IPS-20b (cell line): ENCODE measurements around the gene ALS2CL.

Experiments used
- H3K27ac ChIP-seq: one replicate; pipeline ENCODE4 v1.5.1; 2013; ENCODE audit warnings: low read length
- H3K27me3 ChIP-seq: 2 replicates; pipeline ENCODE4 v1.6.1; 2013; ENCODE audit warnings: mild to moderate bottlenecking, low read length, inconsistent platforms; ENCODE audit not compliant: insufficient read depth
- H3K36me3 ChIP-seq: 2 replicates; pipeline ENCODE4 v1.6.1; 2013; ENCODE audit warnings: low read depth, mild to moderate bottlenecking, inconsistent platforms, low read length, moderate library complexity; ENCODE audit not compliant: insufficient read depth
- H3K4me1 ChIP-seq: 2 replicates; pipeline ENCODE4 v1.6.1; 2013; ENCODE audit warnings: mild to moderate bottlenecking, control low read depth, inconsistent platforms, low read length, moderate library complexity; ENCODE audit not compliant: insufficient read depth
- H3K4me3 ChIP-seq: 2 replicates; pipeline ENCODE4 v1.5.1; 2013; ENCODE audit warnings: mild to moderate bottlenecking, low read length, inconsistent platforms
- H3K9ac ChIP-seq: 2 replicates; pipeline ENCODE4 v1.6.1; 2013; ENCODE audit warnings: low read depth, mild to moderate bottlenecking, inconsistent platforms, low read length, moderate library complexity
- H3K9me3 ChIP-seq: 2 replicates; pipeline ENCODE4 v1.6.1; 2013; ENCODE audit warnings: mild to moderate bottlenecking, low read depth, low read length, inconsistent platforms; ENCODE audit not compliant: insufficient read depth

ALS2CL gene

DNA sequence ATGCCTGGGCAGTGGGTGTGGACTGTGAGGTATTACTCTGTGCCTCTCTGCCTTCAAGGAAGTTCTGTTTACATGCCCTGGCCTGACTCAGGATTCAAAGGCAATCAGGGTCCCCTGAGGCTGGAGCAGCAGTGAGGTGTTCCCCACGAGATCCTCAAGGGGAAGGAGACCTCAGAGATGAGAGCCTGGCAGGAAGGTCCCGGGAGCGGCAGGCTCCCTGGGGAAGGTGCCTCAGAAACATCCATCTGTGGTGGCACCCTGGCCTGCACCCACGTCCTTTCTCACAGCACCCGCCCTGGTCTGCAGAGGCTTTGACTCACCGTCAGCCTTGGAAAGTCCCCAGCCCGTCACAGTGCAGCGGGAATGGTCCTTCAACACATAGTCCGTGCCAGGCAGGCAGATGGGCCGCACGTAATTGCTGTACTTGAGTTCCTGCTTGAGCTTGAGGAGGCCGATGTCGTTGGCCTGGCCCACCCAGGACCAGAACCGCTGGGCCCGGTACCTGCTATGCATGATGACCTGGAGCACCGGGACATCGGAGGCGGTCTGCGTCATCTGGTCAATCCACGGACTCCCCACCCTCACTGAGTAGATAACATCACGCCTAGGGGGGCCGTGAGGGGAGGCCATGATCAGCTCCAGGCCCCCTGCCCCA, 20.5 kb upstream of the ALS2CL start:
- Histone ChIP-seq H3K4me3 (no peak overlapping the region), H3K27ac (no peak overlapping the region), H3K4me1 (no peaks in the 10 kb centered on the region), H3K9ac (no peak overlapping the region), H3K27me3 (no peaks in the 10 kb centered on the region), H3K9me3 (no peaks in the 10 kb centered on the region), H3K36me3 (no peaks in the 10 kb centered on the region)

DNA sequence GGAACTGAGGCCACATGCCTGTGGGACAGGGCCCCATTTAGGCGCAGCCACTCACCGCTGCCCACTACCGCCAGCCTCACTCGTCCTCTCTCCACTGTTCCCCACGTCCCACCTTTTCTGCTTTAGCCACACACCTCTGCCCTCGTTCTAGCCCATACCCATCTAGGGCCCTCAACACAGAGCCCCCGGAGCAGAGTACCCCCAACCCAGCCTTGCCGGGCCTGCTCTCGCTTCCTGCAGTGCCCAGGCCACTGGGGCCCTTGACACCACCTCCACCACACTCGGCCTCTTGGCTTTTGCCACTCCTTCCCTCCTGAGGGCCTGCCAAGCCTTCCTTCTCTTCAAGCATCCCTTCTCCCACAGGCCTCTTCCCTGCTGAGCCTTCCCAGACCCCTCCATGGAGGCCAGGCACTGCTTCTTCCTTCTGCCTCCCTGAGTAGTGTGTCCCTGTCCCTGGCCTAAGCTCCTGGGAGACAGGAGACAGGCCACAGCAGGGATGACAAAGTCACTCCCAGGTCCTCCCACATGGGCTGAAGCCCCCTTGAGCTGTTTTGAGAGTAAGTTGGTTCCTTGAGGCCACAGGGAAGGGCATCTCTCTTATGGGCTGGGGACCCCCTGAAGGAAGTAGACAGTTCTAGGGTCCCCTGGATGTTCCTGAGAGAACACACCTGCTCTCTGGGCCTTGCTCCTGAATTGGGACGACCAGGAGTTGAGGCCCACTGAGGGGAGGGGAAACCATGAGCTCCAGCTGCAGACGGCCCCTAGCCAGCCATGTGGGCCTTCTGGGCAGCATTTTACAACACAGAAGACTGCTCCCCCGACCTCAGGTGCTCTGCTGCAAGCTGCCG, 19.8 kb upstream of the ALS2CL start:
- Histone ChIP-seq H3K4me3 (no peak overlapping the region), H3K36me3 (no peaks in the 10 kb centered on the region), H3K27me3 (no peaks in the 10 kb centered on the region), H3K4me1 (no peaks in the 10 kb centered on the region), H3K27ac (no peak overlapping the region), H3K9me3 (no peaks in the 10 kb centered on the region), H3K9ac (no peak overlapping the region)

DNA sequence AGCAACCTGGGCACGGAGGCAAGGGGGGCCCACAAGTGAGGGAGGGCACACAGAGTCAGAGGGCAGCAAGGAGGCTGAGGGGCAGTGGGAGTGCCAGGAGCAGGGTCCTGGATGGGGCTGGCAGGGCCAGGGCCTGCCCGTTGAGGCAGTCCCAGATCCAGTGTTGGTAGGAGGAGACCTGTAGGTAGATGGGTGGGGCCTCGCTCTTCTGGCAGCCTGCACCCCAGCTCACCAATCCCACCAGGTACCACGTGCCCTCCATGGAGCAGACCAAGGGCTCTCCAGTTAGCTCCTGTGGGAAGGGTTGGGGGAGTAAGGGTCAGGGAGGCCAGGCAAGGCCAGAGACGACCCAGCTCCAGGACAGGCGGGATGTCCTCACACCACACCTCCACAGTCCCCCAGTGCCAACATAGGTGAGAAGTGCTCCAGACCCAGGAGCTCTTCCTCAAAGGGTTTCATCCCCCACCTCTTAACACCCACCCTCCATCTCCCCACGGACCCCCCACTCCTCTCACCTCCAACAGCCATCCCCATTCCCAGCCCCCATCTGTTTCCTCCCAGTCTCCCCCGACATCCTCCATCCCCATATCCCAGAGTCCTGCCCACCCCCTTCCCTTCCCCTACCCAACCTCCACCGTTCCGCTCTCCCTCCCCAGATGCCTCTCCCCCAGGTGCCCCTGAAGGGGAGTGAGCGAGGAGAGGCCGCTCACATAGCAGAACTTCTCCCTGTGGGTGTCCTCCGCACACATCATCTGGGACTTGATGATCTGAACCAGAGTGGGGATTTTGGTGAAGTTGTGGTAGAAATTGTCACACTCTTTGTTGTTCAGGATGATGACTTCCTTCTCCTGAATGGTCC, 18.9 kb upstream of the ALS2CL start:
- H3K9ac ChIP-seq = no peak overlapping the region
- H3K36me3 ChIP-seq = no peaks in the 10 kb centered on the region
- H3K4me1 ChIP-seq = no peaks in the 10 kb centered on the region
- no peaks in the 10 kb centered on the region for H3K27me3 ChIP-seq
- H3K9me3 ChIP-seq = no peaks in the 10 kb centered on the region
- no peak overlapping the region for H3K27ac ChIP-seq
- no peak overlapping the region for H3K4me3 ChIP-seq

DNA sequence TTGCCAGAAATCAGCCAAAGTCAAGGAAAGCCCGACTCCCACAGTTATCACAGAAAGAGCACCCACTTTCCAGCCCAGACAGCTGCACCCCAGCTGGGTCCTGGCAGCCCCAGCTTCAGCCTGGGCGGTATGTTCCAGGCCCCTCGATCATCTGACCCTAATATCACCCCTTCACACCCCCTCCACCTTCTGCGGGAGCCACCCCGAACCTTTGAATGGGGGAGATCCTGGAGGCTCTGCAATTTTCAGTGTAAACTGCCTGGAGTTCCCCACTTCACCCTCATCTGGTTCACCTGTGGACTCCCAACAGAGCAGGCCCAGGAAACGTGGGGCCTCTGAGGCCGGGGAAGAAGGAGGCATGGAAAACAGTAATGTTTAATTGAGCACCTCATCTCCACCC, 18.3 kb upstream of the ALS2CL start:
- Histone ChIP-seq H3K27ac (no peak overlapping the region), H3K9me3 (no peaks in the 10 kb centered on the region), H3K4me3 (no peak overlapping the region), H3K27me3 (no peaks in the 10 kb centered on the region), H3K36me3 (no peaks in the 10 kb centered on the region), H3K4me1 (no peaks in the 10 kb centered on the region; the same call in 1 of the 2 replicates), H3K9ac (no peak overlapping the region)

DNA sequence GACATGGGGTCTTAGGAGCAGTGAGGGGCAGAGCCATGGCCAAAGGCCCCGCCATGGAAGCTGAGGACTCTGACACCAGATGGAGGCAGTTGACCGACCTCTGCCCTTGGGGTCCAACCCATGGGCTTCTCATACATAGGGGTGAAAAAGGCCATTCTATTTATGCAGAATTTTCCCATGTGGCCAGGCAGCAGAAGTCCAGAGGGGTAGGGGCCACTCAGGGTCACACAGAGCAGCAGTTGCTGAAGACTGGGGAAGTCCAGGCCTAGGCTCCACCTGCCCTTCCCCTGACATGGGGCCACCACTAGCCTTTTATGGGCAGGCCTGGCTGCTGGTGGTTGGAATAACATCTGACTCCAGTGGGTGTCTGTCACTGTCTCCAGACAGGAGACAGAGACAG, 17.8 kb upstream of the ALS2CL start:
- H3K4me3 ChIP-seq = no peak overlapping the region
- no peaks in the 10 kb centered on the region for H3K36me3 ChIP-seq
- no peaks in the 10 kb centered on the region for H3K9me3 ChIP-seq
- no peaks in the 10 kb centered on the region; the same call in 1 of the 2 replicates for H3K4me1 ChIP-seq
- no peak overlapping the region for H3K27ac ChIP-seq
- no peak overlapping the region for H3K9ac ChIP-seq
- H3K27me3 ChIP-seq = no peaks in the 10 kb centered on the region

DNA sequence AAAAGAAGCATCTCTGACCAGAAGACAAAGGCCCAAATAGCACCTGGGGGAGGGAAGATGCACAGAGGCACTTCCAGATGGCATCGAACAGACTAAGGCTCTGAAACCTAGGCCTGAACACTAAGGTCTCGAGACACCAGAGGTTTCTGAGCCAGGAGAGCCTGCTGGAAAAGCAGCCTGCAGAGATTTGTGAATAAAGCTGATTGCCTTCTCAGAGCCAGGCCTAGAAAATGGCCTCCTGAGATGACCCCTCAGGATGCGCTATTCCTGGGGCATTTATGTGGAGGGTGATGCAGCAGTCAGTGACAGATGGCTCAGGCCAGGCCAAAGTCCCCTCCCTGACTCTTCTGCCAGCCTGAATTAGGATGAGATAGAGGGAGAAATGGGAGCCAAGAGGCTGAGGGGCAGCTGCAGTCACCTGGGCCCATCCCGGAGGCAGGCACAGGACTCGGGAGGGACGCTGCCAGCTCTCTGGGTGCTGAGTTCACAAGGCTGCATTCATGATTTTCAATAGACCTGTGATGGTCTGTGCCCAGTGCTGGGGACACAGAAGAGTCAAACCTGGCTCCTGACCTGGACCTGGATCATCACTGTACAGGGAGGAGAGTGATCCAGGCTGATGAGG, 17.3 kb upstream of the ALS2CL start:
- Histone ChIP-seq H3K4me3 (no peak overlapping the region), H3K9ac (no peak overlapping the region), H3K27ac (no peak overlapping the region), H3K27me3 (no peaks in the 10 kb centered on the region), H3K4me1 (no peaks in the 10 kb centered on the region; the same call in 1 of the 2 replicates), H3K9me3 (no peaks in the 10 kb centered on the region), H3K36me3 (no peaks in the 10 kb centered on the region)

DNA sequence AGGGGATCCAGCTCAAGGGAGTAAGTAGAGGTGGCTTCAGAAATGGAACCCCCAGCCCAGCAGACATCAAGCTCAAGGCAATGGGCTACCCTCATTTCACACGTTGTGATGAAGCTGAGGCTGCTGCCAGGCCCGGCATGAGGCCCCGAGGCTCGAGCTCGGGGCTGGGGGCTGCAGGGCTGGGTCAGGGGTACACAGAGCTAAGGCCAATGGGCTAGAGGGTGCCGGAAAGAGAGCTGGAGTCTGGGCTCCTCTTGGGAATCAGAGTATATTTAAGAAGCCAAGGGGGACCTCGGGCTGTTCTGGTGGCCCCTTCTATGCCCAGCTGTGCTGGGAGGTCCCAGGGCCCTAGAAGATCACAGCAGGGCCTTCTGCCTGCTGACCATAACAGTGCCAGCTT, 16.8 kb upstream of the ALS2CL start:
- no peak overlapping the region for H3K4me3 ChIP-seq
- no peak overlapping the region for H3K27ac ChIP-seq
- H3K27me3 ChIP-seq = no peaks in the 10 kb centered on the region
- no peak overlapping the region for H3K9ac ChIP-seq
- H3K36me3 ChIP-seq = no peaks in the 10 kb centered on the region
- no peaks in the 10 kb centered on the region for H3K9me3 ChIP-seq
- H3K4me1 ChIP-seq = no peaks in the 10 kb centered on the region; the same call in 1 of the 2 replicates

DNA sequence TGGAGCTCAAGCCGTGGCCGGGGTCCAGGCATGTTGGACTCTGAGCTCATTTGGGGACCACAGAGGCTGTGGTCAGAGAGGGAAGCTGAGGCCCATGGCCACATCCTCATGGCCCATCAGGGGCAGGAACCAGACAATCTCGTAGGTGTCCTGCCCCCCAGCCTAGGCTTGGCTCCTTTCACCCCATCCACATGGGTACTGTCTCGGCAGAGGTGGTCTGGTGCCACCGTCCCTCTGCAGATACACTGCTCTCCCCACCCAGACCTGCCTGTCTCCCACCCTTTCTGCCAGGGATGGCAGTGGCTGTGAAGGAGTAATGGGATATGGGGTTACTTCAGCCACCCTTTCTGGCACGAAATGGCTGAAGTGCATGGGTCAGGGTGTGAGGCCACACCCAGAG, 16.2 kb upstream of the ALS2CL start:
- H3K9me3 ChIP-seq = no peaks in the 10 kb centered on the region
- H3K27ac ChIP-seq = no peak overlapping the region

DNA sequence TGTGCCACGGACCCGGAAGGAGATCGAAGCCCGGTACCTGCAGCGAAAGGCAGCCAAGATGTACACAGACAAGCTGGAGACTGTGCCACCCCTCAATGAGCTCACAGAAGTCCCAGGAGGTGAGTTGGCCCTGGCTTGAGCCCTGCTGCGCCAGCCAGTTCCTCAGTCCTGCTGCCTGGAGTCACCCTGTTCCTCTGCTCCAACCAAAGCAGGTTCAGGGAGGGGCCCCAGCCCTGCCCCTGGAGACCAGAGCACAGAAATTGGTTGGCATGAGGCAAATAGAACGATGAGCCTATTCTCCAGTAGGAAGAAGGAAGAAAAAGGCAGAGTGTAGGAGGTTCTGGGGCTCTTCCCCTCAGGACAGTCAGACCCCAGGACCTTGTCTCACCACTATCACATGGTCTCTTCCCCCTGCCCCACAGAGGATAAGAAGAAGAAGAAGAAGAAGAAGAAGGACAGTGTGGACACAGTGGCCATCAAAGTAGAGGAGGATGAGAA, 15.7 kb upstream of the ALS2CL start:
- Histone ChIP-seq H3K9ac (no peak overlapping the region), H3K9me3 (no peaks in the 10 kb centered on the region), H3K4me1 (no peaks in the 10 kb centered on the region; the same call in 1 of the 2 replicates), H3K27ac (no peak overlapping the region), H3K4me3 (no peak overlapping the region), H3K36me3 (no peaks in the 10 kb centered on the region), H3K27me3 (no peaks in the 10 kb centered on the region)

More for the DNA sequence above, 16.2 kb upstream of the ALS2CL start:
- H3K9ac ChIP-seq = no peak overlapping the region
- H3K4me1 ChIP-seq = no peaks in the 10 kb centered on the region; the same call in 1 of the 2 replicates
- H3K36me3 ChIP-seq = no peaks in the 10 kb centered on the region
- no peaks in the 10 kb centered on the region for H3K27me3 ChIP-seq
- no peak overlapping the region for H3K4me3 ChIP-seq

DNA sequence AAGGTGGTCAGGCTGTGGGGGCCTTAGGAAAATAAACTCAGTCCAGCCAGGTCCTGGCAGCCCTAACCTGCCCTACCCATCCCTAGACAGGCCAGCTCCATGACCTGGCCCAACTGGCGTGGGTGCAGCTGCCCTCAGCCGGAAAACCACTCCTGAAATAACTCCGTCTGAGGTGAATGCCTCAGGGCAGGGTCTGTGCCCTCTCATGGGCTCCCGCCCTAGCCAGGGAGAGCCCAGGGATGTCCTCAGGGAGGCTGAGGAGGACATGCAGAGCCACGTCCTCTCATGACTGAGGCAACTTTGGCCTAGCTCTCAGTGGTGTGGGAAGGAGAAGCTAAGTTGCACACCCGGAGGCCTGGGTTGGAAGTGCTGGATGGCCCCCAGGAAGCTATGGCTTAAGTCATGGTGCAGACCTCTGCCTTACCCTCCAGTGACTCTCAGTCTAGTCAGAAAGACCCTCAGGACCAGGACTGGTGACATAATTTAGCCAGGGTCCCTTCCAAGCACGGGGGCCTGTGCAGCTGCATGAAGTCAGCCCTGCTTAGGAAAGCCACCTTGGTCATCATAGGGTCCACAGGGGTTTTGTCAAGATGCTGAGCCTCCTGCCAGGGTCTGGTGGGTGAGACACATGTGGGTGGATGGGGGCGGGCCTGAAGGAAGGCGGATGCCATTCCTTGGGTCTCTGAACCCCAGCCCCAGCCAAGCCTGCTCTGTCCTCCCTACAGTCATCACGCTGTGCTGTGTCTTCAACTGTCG, 15.1 kb upstream of the ALS2CL start:
- Histone ChIP-seq H3K4me3 (no peak overlapping the region), H3K27ac (no peak overlapping the region), H3K27me3 (peaks cover 6% of the 10 kb centered on the region), H3K36me3 (no peaks in the 10 kb centered on the region), H3K9ac (no peak overlapping the region), H3K4me1 (no peaks in the 10 kb centered on the region; the same call in 1 of the 2 replicates), H3K9me3 (no peaks in the 10 kb centered on the region)
